Activated CD8-positive, alpha-beta memory T cell treated with anti-CD3 and anti-CD28 coated beads, Interleukin-2, amount 50 U/mL, for 1 hour (primary cell): Measurements from ENCODE around the gene YBEY.

Experiments used
- DNase-seq: peaks from one replicate; pipeline ENCODE4 v3.0.0-alpha.2; 2020; ENCODE audit errors: extremely low read depth

Gene YBEY

GRCh38 chr21:46326110-46326703 is 40.1 kb downstream of the YBEY start:
- no peak for DNase-seq

GRCh38 chr21:46327711-46328110 is 41.6 kb downstream of the YBEY start:
- DNase-seq = no peak

- DNase-seq = no peak
These were observed 42.0 kb downstream of the YBEY start for GRCh38 chr21:46328151-46328550.

GRCh38 chr21:46329796-46330195 is 43.7 kb downstream of the YBEY start:
- no peak for DNase-seq

- no peak for DNase-seq
These were observed 48.4 kb downstream of the YBEY start for GRCh38 chr21:46334351-46335140.

- DNase-seq = no peak
These were observed 50.5 kb downstream of the YBEY start for GRCh38 chr21:46336603-46337002.

- DNase-seq = no peak
These were observed 54.9 kb downstream of the YBEY start for GRCh38 chr21:46340998-46341397.

- no peak for DNase-seq
These were observed 58.2 kb downstream of the YBEY start for GRCh38 chr21:46344219-46344915.

- no peak for DNase-seq
These were observed 59.7 kb downstream of the YBEY start for GRCh38 chr21:46345861-46346260.

- DNase-seq = no peak
These were observed 60.4 kb downstream of the YBEY start for GRCh38 chr21:46346296-46347202.

GRCh38 chr21:46347203-46347550 is 61.0 kb downstream of the YBEY start:
- no peak for DNase-seq
